ENCODE data around the gene FAM229B.
"Not testable (repeated sequence)": the region's sequence is repeated elsewhere in the genome, so short reads cannot be mapped to it uniquely, and the experiment has no call there.

FAM229B gene

DNA sequence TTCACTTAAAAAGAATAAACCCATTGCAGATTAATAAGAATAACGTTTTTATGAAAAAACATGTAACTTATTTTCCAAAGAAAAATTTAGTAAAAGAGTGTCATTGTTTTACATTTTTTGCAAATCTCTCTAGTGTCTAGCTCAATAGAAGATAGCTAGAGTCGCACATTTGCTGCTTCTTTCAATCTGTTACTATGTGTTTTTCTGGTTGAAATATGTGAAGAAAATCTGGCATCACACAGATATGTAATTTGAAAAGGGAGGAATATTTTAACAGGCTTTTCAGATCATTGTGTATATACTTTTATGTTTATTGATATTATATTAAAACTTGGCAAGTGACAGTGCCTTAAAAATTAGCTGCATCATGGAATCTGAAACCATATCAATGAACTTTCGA lies 24.4 kb upstream of the FAM229B start:
- DNase-seq (ENCODE audit: extremely low read depth in 1 of 2, low read depth in 1 of 2) = no peak

DNA sequence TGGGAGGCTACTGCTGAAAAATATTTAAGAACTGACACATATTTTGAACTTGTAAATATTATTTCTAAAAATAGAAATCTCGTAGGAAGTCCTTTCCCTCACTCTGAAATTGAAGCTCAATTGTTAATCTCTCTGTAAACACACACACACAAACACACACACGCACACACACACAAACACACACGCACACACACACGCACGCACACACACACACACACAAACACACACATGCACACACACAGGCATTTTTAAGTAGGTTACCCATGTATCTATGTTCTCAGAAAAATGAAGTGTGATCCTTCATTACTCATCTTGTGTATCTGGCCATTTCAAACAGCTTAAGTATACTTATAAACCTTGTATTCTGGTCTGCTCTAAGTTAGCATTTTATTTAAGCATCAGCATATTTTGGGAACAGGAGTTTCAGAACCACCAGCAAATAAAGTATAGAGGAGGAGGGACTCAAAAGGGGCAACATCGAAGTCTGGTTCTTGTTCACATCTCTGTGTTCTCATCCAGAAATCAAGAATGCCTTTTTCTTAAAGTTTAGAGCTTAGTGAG lies 21.9 kb upstream of the FAM229B start:
- DNase-seq (ENCODE audit: extremely low read depth in 1 of 2, low read depth in 1 of 2) = no peak

DNA sequence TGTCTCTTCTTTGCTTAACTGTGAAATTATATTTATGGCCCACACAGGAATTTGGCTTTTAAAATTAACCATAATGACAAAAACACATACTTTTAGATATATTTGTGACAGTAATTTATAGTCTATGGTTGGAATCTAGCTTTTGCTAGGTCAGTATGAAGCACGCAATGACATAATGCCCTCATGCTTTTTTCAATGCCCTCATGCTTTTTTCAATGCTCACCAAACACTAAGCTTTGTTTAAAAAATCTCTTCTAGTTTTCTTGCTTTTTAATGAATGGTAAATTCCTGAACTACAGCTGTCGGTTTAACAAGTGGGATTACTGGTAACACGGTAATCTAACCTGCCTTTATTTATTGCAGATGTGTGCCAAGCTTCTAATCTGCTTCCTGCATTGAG lies 20.8 kb upstream of the FAM229B start:
- no peak for DNase-seq (ENCODE audit: extremely low read depth in 1 of 2, low read depth in 1 of 2)

DNA sequence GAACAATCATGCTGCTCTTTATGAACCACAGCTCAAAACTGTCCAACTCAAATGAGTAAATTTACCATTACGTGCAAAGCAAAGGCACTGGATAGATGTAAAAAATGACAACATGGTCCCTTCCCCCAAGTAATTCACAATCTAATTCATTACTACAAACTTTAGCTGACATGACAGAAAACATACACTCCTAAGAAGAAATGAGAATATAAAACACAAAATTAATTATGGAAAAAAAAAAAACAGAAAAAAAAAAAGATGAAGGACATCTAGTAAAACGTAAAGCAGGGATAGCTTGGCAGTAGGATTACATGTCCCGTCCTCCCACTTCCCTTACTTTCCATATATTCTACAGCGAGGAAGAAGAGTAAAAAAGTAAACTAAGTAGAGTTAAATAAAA lies 5.8 kb upstream of the FAM229B start:
- DNase-seq (ENCODE audit: extremely low read depth in 1 of 2, low read depth in 1 of 2) = no peak

DNA sequence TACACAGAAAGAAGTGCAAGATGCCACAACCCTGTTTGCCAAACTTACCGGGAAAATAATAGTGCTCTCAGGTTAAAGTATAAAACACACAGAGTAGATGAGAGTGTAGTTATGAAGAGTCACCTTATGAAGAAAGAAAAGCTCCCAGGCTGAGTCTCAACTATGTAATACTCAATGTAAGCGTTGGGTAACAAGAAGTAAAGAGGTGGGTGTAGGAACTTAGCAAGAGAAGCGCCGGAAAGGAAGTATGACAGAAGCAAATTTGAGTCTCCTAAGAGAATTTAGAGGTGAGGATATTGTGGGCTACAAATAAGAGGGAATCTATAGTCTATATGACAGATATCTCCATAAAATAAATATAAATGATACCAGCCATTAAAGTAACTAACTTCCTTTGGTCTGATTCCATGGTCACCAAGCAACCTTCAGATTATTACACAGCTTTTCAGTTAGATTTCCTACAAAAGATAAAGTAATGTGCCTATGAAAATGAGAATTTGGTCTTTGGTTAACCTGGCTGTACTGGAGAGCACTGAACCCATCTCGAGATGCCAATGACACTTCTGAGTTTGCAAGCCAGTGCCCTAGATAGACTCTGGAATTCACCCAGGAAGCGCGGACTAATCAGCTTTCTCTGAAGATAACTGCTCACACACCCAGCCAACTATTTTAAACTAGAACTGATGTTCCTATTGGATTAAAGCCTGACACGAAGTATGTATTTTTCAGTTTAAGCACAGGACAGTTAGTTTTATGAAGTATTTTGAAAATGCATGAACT lies 1.9 kb upstream of the FAM229B start:
- no peak for DNase-seq (ENCODE audit: extremely low read depth in 1 of 2, low read depth in 1 of 2)

DNA sequence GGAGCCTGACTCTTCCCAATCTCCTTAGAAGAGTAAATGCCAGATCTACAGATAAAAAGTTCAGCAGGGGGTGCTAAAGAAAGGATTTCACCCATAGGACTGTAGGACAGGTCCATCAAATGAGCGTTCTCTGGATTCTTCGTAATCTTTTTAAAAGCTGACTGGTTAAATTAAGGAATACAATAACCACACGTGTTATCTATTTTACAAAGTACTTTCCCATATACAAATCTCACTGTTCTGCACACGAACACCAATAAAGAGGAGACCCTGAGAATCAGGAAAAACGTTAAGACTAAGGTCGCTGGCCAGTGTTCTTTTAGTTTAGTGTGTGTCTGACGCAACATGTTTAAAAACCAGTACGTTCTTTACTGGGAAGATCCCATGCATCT lies 651 bp upstream of the FAM229B start:
- no peak for DNase-seq (ENCODE audit: extremely low read depth in 1 of 2, low read depth in 1 of 2)

DNA sequence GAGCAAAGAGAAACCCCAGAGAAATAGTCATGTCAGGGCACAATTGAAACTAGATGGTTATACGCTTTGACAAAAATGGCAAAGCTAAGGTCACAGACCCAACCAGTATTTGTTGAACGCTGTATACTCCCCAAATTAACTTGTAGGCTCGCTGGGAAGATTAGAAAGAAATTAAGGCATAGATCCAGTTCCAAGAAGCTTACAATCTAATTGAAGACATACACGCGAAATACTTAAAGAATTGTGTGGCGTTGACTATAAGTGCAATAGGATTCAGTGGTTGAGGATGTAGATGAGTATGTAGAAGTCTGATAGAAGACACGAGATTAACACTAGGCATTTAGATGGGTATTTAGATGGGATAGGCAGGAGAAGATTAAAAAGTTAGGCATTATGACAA lies 525 bp downstream of the FAM229B start:
- DNase-seq (ENCODE audit: extremely low read depth in 1 of 2, low read depth in 1 of 2) = no peak

DNA sequence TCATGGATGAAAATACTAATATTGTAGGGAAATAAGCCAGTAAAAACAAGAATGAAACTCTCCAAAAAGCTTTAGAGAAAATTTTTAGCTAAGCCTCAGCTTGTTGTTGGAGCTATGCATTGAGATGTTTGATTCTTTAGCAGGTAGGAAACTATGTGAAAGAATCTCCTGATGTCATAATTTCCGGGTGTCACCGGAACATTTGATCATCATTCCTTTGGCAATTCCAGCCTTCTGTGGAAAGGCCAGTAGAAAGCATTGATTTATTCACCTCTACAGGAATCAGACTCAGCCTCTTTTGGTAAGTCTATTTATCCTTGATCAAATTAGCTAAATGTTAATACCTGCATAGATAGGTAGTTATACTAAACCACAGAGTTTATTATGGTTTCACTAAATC lies 9.5 kb downstream of the FAM229B start:
- no peak for DNase-seq (ENCODE audit: extremely low read depth in 1 of 2, low read depth in 1 of 2)

DNA sequence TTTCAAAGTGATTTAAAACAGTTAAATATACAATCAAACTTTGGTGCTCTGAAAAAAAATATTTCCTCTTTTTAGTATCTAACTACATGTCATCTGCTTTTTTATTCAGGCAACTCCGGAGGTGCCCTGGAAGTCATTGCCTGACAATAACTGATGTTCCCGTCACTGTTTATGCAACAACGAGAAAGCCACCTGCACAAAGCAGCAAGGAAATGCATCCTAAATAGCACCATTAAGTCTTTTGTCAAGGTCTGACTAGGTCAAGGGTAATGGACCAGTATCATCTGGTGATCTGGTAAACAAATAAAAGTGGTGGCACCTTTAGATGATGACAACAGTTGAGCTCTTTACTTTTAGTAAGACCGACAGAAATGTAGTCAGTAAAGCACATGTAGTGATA lies 13.2 kb downstream of the FAM229B start:
- DNase-seq (ENCODE audit: extremely low read depth in 1 of 2, low read depth in 1 of 2) = no peak

DNA sequence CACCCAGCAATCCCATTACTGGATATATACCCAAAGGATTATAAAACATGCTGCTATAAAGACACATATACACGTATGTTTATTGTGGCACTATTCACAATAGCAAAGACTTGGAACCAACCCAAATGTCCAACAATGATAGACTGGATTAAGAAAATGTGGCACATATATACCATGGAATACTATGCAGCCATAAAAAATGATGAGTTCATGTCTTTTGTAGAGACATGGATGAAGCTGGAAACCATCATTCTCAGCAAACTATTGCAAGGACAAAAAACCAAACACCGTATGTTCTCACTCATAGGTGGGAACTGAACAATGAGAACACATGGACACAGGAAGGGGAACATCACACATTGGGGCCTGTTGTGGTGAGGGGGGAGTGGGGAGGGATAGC lies 18.6 kb downstream of the FAM229B start:
- DNase-seq (ENCODE audit: extremely low read depth in 1 of 2, low read depth in 1 of 2) = not testable (repeated sequence)

DNA sequence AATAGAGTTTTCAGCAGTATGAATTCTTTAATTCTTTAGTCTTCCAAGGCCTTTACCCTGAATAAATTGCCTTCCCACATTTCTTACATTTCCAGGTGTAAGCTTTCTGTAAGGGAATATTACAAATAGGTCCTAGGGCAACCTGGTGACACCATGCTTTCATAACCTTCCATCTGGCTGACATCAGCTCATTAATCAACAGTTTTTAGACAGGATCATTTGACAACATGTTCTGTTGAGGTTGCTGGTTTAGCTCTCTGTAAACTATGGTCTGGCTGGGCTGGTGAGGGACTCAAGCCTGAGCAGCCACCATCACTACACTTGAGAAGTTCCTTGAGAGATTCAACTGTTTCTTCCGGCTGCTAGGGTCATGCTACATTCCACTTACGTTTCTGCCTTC lies 19.2 kb downstream of the FAM229B start:
- no peak for DNase-seq (ENCODE audit: extremely low read depth in 1 of 2, low read depth in 1 of 2)

DNA sequence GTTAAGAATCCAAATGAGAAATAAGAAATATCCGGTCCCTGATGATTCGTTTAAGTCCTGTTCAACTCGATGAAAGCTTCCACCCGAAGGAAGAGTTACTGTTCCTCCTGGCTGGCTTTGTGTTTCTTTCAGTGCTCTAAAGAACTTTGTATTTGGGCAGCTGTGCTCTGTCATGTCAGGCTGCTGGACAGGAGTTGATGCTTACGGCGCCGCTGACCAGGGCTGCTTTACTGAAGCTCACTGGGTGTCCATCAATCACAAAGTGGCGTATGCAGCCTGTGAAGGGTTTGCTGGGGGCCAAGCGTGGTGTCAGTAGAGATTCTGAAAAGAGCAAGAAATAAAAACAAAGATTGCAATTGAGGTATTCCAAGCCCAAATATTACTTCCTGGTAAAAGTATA lies 21.9 kb downstream of the FAM229B start:
- DNase-seq (ENCODE audit: extremely low read depth in 1 of 2, low read depth in 1 of 2) = no peak

DNA sequence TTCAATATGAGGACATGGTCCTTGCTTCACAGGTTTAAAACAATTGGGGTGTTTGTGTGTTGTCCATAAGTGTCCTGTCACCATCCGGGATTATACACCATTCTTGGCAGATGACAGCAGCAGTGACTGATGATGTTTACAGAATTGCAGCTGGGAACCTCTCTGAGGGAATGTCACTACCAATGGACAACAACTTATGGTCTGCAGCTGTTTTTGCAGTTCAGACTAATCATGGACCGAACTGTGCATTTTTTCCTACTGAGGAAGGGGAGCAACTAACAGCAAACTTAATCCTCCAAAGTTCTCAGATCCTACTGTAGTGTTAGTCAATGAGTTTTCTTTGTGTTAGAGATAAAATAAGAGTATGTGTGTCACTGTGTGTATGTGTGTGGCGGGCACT lies 26.0 kb downstream of the FAM229B start:
- DNase-seq (ENCODE audit: extremely low read depth in 1 of 2, low read depth in 1 of 2) = no peak

DNA sequence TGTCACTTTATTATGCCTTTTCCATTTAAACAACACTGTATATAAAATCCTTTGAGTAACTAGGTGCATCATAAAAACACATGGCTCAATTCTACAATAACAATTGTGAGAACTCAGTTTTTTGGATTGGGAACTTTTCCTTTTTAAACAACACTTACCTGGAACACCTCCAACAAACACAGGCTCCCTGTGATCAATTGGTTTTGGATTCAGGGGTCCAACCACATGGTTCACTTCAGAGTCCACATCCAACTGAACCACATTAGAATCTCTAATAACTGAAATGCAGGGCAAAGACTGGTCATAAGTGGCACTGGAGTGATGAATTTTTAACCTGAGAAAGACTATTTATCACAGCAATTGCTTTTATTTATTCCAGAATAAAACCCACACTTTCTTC lies 26.5 kb downstream of the FAM229B start:
- no peak for DNase-seq (ENCODE audit: extremely low read depth in 1 of 2, low read depth in 1 of 2)

DNA sequence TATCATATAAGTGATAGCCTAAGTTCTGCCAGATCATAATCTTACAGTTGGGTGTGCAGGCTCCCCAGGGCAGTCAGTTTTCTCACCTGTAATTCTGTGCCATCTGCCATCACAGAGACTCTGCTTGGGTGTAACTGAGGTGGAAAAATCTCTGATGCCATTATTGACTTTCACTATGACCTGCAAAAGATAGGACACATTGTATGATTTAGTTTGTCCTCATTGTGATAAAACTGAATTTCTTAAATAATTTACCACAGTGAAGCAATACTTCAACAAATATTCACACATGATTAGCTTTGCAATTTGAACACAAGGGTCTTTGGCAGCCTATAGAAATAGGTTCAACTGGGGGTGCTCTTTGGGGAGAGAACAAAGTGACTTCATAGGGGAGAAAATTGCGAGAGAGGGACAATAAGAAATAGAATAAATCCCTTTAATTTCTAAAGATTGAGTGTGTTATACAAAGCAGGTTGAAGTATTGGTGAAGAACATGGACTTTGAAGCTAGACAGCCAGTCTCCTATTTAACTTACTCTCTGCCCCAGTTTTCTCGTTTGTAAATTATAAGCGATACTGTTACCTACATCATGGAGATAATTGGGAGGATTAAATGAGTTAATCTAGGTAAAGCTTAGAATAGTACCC lies 27.3 kb downstream of the FAM229B start:
- no peak for DNase-seq (ENCODE audit: extremely low read depth in 1 of 2, low read depth in 1 of 2)

DNA sequence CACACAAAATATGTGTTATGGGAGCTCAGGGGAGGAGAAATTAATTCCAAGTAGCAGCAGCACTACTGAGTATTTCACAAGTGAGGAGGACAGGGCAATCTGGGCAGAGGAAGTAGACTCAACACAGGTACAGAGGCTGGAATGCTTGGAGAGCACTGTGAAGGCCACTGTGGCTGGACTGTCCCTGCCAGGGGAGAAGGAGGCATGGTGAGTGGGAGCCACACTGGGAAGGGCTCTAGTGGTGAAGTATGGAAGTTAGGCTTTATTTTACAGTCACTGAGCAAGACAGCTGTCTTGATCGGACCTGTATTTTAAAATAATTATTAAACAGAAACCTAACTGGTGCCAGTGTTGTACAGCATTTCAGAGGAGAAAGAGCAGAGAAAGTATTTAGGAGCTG lies 28.8 kb downstream of the FAM229B start:
- no peak for DNase-seq (ENCODE audit: extremely low read depth in 1 of 2, low read depth in 1 of 2)

DNA sequence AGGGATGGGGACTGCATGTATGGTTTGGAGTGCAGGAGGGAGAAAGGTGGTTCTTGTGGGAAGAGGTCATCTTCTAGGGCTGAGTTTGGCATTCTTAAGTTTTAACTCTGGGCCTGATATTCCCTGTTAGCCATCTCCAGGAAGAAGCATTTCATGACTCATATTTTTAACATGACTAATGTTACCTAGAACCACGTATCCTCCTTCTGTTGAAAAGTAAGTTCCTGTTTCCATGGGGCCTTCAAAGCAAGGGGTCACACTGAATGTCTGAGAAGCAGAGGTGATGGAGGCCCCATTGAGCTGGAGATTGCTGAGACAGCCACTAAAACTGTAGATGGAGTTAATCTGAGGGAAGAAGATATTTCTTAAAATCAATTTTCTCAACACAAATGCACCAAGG lies 30.2 kb downstream of the FAM229B start:
- DNase-seq (ENCODE audit: extremely low read depth in 1 of 2, low read depth in 1 of 2) = no peak

DNA sequence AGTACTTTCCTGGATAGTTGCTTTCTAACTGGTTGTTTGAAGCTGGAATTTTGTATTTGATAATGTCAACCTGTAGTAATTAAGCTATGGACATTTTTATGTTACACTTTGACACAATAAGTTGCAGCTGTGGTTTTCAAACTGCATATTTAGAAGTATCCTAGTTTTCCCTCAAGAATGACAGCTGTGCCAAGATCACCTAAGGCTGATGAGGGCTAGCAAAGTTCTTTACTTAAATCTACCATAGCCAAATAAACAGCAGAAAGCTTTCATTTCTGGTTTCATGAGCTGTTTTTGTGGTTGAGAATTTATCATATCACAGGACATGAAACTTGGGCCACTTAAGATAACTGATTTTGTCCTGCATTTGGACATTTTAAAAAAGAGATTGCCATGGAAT lies 30.6 kb downstream of the FAM229B start:
- no peak for DNase-seq (ENCODE audit: extremely low read depth in 1 of 2, low read depth in 1 of 2)

DNA sequence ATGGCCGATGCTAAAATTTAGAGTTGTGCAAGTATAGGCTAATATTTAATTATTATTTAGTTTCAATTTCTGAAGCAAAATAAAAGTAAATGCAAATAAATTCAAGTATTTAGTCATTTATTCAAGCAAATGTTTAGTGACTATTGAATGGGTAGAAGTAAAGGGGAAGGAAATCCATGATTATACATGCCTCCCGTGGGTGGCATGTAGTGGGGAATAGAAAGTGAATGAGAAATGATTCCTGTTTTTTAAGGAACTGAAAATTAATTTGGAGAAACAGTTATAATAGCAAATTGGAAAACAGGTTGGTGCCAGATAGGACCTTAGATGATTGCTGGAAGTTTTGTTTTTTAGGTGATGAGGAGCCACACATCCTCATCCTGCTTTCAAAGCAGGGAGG lies 35.4 kb downstream of the FAM229B start:
- DNase-seq (ENCODE audit: extremely low read depth in 1 of 2, low read depth in 1 of 2) = no peak

DNA sequence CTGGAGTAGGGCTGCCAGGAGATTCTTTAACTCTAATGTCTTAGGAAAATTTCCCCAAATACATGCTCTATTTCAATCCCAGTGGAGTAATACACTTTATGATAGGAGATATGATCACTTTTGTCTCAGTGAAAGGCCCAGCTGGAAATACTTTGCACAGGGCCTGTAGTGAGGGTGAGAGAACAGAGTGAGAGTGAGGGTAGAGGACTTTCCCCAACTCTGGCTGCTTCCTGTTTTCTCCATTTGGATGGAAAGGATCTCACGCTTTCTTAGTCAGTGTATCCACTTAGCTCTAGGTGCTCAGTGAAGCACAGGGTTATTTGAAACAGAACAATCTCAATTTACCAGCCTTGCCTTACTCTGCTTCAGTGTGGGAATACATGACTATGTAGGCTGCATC lies 36.6 kb downstream of the FAM229B start:
- DNase-seq (ENCODE audit: extremely low read depth in 1 of 2, low read depth in 1 of 2) = no peak

DNA sequence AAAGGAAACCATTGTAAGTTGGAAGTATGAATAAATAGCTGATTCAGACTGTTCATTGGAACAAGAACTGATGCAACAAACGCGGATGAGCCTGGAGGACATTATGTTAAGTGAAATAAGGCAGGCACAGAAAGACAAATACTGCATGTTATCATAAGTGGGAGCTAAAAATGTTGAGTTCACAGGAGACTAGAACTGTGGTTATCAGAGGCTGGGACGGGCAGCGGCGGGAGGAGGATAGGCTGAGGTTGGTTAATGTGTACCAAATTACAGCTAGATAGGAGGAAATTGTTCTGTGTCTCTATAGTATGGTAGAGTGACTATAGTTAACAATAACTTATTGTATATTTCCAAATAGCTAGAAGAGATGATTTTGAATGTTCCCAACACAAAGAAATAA lies 40.8 kb downstream of the FAM229B start:
- no peak for DNase-seq (ENCODE audit: extremely low read depth in 1 of 2, low read depth in 1 of 2)

DNA sequence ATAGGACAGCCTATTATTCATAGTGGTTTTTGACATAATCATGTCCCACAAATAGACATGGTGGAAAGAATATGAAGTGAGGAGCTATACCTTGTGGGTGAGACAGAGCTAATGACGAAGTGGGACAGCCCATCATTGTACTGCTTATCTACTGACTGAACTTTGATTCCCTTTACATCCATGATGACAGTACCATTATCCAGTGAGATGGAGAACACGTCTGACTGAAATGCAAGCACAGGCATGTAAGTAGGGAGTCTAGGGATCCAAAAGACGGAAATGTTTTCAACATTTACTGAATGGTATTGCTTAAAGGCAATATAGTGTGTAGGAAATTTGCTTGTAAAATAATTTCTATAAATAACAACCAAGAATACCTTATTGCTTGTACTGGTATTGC lies 43.5 kb downstream of the FAM229B start:
- no peak for DNase-seq (ENCODE audit: extremely low read depth in 1 of 2, low read depth in 1 of 2)

DNA sequence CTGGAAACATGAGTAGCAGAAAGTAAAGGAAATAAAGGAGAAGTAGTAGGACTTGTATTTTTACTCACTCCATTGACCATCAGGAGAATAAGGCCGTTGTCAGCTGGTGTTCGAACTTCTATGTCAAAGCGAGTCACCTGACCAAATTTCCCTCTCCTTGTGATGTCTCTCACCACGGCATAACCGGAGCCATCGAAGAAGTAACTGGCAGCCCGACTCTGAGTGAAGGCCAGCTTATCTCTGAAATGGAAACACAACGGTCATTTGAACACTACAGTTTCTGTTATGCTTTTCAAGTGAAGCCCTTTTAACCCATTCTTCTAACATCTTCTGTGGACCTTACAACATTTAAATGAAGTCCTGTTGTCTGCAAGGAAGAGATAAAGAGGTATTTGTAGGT lies 51.7 kb downstream of the FAM229B start:
- DNase-seq (ENCODE audit: extremely low read depth in 1 of 2, low read depth in 1 of 2) = no peak

All from activated CD8-positive, alpha-beta memory T cell treated with anti-CD3 and anti-CD28 coated beads for 1 hour (primary cell).